HG03280 (cell line): ENCODE results near the gene PTCD2.

Experiments
- ATAC-seq: cut with Tn5 transposase; IDR thresholded peaks from one replicate; pipeline ENCODE4 v1.9.1; 2021; ENCODE audit warnings: mild to moderate bottlenecking, moderate library complexity; ENCODE audit not compliant: unreplicated experiment

The PTCD2 gene, protein sequence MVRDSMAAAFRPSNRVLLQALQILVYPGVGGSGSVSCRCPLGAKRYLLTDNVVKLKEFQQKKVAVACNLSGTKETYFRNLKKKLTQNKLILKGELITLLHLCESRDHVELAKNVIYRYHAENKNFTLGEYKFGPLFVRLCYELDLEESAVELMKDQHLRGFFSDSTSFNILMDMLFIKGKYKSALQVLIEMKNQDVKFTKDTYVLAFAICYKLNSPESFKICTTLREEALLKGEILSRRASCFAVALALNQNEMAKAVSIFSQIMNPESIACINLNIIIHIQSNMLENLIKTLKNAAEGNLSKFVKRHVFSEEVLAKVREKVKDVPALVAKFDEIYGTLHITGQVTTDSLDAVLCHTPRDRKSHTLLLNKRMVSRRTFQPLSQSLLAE

DNA sequence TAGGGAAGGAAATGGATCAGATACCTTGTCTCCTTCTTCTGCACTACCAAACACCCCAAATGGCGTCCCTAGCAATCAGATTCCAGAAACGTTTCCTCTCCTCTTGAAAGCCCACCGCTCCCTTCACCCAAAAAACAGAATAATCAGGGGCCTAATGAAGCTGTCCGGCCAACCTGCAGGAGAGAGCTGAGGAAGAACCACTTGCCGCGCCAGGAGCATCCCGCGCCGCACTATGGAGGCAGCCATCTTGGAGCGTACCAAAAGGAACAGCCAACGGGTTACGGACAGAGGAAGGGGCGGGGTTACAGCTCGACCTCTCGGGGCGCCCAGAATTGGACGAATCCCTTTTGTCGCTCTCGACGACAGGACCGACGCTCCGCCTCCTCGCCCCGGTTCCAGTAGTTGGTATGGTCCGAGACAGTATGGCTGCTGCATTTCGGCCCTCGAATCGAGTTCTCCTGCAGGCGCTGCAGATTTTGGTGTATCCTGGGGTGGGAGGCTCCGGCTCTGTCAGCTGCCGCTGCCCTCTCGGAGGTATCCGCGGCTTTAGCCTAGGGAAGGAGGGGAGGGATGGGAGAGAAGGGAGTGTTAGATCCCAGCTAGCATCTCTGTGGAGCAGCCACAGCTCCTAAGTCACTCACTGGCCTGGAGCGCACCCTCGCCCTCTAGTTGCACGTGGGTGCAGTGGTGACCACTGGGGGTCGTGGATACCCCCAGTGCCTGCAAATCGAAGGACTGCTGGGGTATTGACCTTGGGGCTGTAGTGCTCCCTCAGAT, at the start of gene PTCD2, which contains the start of gene MRPS27:
TSS of gene PTCD2 (plus strand) at position 398 of the 777 bp plus-strand sequence. CDS start at position 408, 10 bp downstream.
TSS of gene MRPS27 (minus strand) at position 265 of the 777 bp plus-strand sequence. CDS start at position 246, 19 bp downstream.
- peak; percentile 99 for ATAC-seq

DNA sequence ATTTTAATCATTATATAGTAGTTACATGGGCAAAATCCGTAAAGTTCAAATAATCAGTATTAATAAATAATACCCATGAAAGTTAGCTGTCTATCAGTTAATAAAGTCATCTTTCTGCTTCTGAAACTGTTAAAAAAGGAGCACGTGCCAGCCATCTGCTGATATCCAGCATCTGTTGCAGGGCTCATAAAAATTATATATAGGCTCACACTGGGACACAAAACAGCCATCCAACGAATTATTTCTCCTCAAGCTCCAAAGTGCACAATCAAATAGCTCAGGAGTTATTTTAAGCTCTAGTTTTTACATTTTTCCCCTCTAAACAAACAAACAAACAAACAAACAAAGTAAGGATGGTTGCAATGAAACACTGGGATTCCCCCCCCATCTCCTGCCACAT, 48.5 kb upstream of the PTCD2 start:
- ATAC-seq: no peak

DNA sequence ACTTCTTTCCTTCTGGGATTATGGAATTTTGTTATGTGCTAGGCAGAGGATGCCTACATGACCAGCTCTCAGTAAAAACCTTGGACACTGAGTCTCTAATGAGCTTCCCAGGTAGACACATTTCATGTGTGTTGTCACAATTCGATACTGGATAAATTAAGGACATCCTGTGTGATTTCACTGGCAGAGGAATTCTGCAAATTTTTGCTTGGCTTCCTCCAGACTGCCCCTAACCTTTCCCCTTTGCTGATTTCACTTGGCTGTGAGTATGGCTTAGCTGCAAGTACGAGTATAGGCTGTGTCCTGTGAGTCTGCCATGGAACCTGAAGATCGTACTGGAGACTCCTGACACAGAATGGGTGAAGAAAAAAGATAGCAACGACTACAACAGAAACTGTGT, 47.8 kb upstream of the PTCD2 start:
- no peak for ATAC-seq

DNA sequence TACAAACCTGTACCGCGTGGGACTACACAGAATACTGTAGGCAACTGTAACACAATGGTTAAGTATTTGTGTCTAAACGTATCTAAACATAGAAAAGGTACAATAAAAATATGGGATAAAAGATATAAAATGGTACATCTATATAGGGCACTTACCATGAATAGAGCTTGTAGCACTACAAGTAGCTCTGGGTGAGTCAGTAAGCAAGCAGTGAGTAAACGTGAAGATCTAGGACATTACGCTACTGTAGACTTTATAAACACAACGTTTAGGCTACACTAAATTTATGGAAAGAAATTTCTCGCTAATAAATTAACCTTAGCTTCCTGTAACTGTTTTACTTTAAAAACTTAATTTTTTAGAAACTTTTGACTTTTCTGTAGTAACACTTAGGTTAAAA, 46.6 kb upstream of the PTCD2 start:
- no peak for ATAC-seq

DNA sequence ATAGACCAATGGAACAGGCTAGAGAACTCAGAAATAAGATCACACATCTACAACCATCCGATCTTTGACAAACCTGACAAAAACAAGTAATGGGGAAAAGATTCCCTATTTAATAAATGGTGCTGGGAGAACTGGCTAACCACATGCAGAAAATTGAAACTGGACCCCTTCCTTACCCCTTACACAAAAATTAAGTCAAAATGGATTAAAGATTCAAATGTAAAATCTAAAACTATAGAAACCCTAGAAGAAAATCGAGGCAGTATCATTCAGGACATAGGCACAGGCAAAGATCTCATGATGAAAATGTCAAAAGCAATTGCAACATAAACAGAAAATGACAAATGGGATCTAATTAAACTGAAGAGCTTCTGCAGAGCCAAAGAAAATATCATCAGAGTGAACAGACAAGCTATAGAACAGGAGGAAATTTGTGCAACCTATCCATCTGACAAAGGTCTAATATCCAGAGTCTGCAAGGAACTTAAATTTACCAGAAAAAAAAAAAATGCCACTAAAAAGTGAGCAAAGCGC, 43.9 kb upstream of the PTCD2 start:
- no peak for ATAC-seq

DNA sequence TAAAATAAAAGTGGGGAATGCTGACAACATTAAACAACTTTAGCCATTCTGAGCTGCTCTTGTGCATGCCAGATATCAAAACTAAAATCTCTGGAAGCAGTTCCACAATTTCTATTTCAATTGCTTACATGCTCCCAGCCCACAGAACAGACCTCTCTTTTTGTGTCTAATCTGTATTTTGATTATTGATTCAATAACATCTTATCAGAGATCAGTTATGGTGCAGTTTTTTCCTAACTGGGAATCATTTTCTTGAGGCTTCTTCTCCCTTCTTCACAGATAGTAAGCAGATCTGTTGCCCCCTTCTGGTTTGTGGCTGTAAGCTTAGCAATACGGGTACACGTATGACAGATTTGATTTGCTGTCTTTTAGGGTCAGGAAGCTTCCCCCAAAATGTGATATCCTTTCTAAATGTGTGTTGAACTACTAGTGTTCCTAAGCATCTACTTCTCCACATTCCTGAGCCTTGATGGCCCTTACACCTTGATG, 39.5 kb upstream of the PTCD2 start:
- no peak for ATAC-seq

DNA sequence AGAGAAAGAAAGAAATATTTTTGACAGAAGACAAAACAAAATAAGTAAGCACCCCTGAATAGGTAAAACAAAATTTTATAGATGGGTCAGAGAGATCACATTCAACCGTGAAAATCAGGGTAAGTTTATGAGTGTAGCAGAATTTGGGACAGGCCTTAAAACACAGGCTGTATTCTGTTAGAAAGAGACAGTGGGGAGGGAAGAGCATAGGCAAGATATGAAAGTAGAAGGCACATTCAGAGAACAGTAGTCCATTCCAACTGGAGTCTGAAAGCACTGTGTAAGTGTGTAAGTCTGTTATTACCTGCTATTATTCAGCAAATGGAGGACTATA, 38.8 kb upstream of the PTCD2 start:
- no peak for ATAC-seq

DNA sequence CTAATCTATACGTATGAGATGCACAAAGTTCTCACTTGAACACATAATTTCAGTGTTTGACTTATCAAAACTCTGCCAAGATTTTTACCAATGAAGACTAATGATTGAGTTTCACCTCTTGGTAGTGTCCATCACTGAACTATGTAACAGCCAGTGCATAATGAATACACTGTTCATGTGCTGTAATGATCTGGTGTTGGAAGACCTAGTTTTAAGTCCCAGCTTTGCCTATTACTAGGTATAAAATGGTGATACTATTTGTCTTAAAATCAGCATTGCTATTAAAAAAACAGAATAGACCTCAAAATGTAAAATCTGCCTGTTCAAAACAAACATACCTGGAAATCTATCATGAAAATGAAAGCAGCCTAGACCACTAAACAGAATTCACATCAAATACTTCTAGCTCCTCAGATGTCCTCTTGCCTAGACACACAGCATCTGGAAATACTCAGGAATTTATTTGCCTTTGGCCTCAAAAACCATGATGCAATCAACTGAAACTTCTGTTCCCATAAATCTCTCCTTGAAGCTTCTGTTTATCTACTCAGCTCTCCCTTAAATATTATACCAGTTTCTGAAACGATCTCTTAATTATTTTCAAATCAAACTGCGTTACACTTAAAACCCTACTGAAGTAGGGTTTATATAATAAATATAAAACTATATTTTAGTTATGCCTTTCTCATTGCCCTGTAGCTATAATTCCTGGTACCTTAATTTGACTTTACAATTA, 38.2 kb upstream of the PTCD2 start:
- ATAC-seq: no peak

DNA sequence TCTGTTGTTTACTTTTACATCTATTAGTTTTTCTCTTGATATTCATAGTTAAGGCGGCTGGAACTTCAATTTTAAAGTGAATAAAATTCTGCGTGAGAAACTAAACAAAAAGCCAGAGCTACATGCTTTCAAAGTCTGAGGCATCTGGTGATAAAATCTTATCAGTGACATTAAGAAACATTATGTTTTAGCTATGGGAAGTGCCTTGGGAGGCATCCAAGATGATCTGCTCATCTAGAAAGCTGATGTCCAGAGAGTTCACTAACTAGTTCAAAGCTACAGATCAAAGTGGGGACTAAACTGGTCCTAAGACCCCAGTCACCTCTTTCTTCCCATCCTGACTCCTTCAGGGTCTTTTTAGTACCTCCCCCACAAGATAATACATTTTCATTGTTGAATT, 37.3 kb upstream of the PTCD2 start:
- ATAC-seq: no peak

DNA sequence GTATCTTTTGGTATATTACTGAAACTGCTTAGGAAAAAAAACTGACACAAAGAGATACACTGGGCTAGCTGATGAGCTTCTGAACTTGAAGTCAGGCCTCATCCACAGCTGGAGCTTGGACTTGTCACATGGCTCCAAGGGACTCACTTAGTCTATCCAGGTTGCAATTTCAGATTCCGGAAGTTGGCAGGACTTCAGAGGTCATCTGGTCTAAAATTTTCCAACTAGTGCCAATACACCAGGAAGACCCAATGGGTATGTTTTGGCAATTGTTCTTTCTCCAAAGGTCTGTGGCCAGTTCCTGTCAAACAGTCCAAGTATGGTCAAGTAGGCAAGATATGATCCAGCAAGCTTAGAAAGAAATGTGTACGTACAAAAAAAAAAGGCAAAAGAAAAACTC, 36.8 kb upstream of the PTCD2 start:
- ATAC-seq: no peak

DNA sequence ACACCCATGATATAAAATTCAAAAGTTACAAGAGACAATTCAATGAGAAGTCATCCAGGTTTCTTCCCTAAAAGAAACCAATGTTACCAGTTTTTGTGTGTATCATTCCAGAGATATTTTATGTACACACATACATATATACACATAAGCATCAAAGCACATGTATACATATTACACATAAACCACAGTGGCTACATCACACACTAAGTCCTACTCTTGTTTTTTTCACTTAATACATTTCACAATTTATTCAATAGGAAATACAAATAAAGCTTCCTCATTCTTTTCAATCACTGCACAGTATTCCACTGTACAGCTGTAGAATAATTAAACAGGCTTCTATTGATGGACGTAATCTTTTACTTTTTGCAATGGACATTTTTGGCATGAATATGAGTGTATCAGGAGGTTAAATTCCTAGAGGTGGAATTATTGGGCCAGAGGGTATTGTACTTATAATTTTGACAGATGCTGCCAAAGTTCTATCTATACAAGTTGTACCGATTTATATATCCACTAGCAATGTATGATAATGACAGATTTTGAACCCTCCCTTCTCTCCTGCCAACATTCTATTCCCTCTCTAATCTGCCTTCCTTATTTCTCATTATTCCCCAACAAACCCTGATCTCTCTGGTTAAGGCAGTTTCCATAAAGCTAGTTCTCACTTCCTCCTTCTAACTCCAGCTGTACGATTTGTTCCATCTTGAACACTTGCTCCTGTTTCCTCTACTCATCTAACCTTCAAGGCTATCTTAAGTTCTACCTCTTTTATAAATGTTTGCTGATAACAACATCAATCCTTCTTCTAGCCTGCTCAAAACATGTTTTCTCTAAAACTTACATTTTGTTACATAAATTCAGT, 35.4 kb upstream of the PTCD2 start:
- no peak for ATAC-seq

DNA sequence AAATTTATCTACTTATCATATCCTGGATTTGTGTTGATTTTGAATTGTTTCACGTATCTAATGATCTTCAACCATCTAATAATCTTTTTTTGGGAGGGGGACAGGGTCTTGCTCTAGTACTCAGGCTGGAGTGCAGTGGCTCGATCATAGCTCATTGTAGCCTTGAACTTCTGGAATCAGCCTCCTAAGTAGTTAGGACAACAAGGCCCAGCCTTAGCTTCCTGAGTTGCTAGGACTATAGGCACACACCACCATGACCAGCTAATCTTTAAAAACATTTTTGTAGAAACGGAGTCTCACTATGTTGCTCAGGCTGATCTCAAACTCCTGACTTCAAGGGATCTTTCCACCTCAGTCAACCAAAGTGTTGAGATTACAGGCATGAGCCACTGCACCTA, 34.8 kb upstream of the PTCD2 start:
- no peak for ATAC-seq

DNA sequence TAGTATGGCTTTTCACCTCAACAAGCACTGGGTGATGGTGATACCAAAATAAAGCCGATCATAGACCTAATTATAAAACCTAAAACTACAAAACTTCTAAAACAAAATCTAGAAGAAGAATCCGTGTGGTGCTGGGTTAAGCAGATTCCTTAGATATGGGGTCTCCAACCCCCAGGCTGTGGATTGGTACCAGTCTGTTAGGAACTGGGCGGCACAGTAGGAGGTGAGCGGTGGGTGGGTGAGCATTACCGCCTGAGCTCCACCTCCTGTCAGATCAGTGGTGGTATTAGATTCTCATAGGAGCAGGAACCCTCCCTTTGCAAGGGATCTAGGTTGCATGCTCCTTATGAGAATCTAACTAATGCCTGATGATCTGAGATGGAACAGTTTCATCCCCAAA, 33.4 kb upstream of the PTCD2 start:
- ATAC-seq: no peak

DNA sequence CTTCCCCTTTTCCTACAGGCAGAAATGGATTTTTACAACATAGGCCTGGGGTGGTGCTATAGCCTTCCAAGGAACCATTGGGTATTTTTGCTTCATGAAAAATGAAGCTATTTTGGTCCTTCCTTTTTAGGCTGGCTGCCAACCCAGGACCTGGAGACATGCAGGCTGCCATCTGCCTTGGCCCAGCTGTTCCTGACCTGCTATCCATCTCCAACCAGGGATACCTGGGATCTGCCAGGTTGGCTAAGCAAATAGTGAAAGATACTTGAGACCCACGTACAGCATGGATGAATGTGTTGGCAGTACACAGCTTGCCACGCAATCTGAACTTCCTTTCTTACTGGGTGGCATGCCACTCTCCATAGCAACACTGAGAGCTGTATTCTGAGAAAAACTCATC, 31.2 kb upstream of the PTCD2 start:
- no peak for ATAC-seq

DNA sequence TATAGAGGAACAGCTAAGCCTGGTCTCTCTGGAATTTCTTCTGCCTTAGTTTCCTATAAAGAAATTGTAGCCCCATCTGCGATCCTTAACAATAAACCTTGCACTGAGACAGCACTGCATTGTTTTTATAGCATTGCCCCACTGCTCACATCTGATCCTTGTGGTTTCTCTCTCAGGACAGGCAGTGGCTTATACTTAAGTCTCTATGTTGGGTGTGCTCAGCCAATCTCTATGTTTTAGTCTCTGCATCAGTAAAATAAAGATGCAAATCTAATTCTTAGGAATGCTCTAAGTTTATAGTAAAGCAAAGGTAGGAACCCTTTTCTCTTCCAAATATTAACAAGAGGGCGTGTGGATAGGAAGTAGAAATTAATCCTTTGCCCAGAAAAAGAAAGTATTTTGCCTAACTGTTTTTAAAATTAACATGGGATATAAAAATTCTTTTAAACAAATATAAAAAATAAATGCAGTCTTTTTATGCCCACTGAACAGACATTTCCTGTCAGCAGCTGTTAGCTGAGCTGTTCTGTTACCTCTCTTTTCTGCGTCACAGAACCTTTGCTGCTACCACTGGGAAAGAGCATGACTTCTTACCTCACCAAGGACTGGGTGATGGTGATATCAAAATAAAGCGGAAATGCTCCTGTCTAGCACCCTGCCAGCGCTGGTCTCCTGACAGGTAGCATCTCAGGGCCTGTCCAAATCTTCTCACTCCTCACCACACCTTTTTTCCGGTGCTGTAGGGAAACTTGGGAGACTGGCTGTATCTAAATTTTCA, 29.6 kb upstream of the PTCD2 start:
- ATAC-seq: no peak

DNA sequence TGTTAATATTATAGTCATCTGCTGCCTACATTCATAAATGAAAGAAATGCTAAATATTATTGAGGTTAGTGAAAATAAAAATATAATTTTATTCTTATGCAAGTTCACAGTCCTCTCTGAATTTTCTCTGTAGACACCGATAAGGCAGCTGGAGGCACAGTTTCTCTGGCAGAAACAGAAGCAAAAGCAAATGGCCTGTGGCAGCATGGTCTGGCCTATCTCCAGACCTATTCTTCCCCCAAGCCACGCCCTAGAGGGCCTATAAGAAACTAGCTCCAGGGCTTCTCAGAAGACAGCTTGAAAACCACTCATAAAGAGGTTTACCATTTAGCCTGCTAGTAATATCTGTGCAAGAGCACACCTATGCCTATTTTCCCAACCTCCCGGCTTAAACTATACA, 28.6 kb upstream of the PTCD2 start:
- ATAC-seq: no peak

DNA sequence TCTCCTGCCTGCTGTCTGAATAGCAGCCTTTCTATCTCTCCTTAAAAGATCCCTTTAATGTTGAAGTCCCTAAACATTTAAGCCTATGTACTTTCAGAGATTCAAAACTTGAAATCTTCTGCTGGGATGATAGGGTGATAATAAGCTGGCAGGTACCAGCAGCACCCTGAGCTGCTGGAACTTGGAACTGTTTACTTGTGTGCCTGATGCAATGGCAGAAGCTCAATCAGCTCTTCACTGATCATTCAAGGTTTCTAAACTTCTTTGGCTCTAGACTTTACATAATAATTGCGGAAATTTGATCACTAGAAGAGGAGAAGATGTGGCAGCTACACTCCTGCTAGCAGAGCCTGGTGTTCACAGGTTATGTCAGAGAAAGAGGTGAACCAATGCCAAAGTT, 27.8 kb upstream of the PTCD2 start:
- no peak for ATAC-seq

DNA sequence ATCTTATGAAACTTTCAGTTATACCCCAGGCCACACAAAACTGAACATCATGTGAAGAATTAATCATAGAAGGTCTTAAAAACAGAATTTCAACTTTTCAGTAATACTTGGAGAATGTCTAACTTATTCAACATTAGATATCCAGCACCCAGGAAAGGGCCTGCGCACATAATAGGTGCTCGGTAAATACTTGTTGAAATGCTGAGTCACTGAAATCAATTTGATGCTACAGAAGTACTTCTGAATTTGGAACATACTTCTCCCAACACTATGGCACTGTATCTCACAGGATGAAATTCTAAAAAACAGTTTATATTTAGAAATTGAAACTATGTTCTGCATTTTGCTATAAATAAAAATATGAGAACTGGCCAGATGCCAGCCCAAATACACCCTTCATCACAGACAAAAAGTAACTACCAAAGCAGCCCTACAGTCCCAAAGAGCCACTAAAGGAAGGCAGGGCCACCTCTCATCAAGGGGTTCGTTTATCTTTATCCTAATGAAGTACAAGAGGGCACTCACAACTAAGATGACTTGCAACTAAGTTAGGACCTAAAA, 26.6 kb upstream of the PTCD2 start:
- no peak for ATAC-seq

DNA sequence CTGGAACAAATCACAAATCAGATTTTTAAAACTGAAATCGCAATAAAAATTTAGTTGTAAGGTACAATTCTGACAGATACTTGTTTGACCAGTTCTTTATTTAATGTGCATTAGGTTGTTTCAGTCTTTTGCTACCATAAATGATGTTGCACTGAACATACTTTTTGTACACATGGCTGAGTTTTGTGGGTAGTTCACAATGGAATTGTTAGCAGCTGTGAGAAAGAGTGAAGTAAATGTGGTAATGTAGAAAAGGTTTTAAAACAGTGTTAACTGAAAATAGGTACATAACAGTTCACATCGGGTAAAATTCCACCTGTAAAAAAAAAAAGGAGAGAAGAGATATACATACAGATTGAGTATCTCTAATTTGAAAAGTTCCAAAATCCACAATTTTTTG, 25.7 kb upstream of the PTCD2 start:
- ATAC-seq: no peak
